SK-N-SH (cell line): ENCODE data around the gene RFNG.

Experiments used
- RXRA ChIP-seq: IDR thresholded peaks from 2 replicates; pipeline ENCODE4 v1.4.0; 2012; ENCODE audit warnings: low read depth, mild to moderate bottlenecking, borderline replicate concordance
- YY1 ChIP-seq: IDR thresholded peaks from 2 replicates; pipeline ENCODE4 v1.4.0; 2012; ENCODE audit warnings: low read depth, mild to moderate bottlenecking
- TF ChIP-seq, protein P1 (sequence below): fragments of 200-600 bp; sonication (generic); IDR thresholded peaks from 2 replicates; pipeline ENCODE4 v1.6.1; 2017; ENCODE audit warnings: antibody characterized with exemption, mild to moderate bottlenecking, moderate library complexity
- TF ChIP-seq, protein P2 (sequence below): IDR thresholded peaks from 2 replicates; pipeline ENCODE4 v1.6.1; 2012; ENCODE audit warnings: mild to moderate bottlenecking, low read depth, low read length, moderate library complexity
- TF ChIP-seq, protein P3 (sequence below): IDR thresholded peaks from 2 replicates; pipeline ENCODE4 v1.4.0; 2012; ENCODE audit warnings: low read depth

DNA sequence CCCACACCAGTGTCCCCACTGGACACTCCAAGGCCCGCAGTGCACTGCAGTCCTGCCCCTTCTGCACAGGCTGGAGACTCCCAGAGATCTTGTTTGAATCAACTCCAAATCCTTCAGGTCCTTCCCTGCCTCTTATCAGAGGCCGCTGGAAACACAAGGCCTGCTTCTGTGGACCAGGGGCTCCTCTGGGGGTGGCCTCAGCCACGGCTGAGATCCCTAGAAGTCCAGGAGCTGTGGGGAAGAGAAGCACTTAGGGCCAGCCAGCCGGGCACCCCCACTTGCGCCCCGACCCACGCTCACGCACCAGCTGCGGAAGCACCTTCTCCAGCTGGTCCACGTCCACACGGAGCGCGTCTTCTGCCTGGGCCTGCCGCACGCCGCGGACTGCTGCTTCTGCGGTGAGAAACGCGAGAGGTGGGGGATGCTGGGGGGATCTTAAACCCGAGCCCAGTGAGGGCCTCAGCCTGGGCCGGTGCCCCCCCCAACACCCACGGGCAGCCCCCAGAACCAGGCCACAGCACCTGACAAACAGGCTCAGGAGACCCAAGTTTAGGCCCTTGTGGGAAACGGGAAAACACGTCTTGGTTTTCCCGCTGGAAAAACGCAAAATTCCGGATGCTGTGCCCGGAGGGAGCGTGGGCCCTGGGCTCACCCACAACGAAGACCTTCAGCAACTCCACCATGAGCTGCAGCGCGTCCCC is 32.5 kb downstream of the RFNG start:
- TF ChIP-seq, protein P1, sequence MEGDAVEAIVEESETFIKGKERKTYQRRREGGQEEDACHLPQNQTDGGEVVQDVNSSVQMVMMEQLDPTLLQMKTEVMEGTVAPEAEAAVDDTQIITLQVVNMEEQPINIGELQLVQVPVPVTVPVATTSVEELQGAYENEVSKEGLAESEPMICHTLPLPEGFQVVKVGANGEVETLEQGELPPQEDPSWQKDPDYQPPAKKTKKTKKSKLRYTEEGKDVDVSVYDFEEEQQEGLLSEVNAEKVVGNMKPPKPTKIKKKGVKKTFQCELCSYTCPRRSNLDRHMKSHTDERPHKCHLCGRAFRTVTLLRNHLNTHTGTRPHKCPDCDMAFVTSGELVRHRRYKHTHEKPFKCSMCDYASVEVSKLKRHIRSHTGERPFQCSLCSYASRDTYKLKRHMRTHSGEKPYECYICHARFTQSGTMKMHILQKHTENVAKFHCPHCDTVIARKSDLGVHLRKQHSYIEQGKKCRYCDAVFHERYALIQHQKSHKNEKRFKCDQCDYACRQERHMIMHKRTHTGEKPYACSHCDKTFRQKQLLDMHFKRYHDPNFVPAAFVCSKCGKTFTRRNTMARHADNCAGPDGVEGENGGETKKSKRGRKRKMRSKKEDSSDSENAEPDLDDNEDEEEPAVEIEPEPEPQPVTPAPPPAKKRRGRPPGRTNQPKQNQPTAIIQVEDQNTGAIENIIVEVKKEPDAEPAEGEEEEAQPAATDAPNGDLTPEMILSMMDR, result no peak
- TF ChIP-seq, protein P2, sequence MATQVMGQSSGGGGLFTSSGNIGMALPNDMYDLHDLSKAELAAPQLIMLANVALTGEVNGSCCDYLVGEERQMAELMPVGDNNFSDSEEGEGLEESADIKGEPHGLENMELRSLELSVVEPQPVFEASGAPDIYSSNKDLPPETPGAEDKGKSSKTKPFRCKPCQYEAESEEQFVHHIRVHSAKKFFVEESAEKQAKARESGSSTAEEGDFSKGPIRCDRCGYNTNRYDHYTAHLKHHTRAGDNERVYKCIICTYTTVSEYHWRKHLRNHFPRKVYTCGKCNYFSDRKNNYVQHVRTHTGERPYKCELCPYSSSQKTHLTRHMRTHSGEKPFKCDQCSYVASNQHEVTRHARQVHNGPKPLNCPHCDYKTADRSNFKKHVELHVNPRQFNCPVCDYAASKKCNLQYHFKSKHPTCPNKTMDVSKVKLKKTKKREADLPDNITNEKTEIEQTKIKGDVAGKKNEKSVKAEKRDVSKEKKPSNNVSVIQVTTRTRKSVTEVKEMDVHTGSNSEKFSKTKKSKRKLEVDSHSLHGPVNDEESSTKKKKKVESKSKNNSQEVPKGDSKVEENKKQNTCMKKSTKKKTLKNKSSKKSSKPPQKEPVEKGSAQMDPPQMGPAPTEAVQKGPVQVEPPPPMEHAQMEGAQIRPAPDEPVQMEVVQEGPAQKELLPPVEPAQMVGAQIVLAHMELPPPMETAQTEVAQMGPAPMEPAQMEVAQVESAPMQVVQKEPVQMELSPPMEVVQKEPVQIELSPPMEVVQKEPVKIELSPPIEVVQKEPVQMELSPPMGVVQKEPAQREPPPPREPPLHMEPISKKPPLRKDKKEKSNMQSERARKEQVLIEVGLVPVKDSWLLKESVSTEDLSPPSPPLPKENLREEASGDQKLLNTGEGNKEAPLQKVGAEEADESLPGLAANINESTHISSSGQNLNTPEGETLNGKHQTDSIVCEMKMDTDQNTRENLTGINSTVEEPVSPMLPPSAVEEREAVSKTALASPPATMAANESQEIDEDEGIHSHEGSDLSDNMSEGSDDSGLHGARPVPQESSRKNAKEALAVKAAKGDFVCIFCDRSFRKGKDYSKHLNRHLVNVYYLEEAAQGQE, result no peak
- TF ChIP-seq, protein P3, sequence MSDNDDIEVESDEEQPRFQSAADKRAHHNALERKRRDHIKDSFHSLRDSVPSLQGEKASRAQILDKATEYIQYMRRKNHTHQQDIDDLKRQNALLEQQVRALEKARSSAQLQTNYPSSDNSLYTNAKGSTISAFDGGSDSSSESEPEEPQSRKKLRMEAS, result no peak
- TF ChIP-seq RXRA (no peak), YY1 (no peak)
